ENCODE results near the gene GLT6D1.

The GLT6D1 gene

GRCh38 chr9:135574331-135574730, 65.0 kb downstream of the GLT6D1 start:
- ATAC-seq (ENCODE audit: low read depth): no peak
- Histone ChIP-seq H3K27ac (ENCODE audit: poor library complexity, severe bottlenecking) (no peak overlapping the region), H3K4me3 (ENCODE audit: severe bottlenecking) (no peak overlapping the region), H3K36me3 (ENCODE audit: low read depth) (no peaks in the 10 kb centered on the region), H3K9me3 (ENCODE audit: severe bottlenecking) (no peaks in the 10 kb centered on the region), H3K4me1 (ENCODE audit: insufficient read depth, poor library complexity, severe bottlenecking) (no peaks in the 10 kb centered on the region), H3K27me3 (ENCODE audit: insufficient read depth, poor library complexity, severe bottlenecking) (peaks cover 19% of the 10 kb centered on the region)
- DNase-seq (ENCODE audit: low spot score): no peak
- TF ChIP-seq CTCF (IDR thresholded peaks at IDR 0.05; ENCODE audit: poor library complexity, severe bottlenecking): no peak
